ENCODE measurements around the gene ARID3B.
"Not testable (repeated sequence)": the region's sequence is repeated elsewhere in the genome, so short reads cannot be mapped to it uniquely, and the experiment has no call there.

The ARID3B gene

GRCh38 chr15:74535388-74536084, 5.5 kb upstream of the ARID3B start:
- no peak for DNase-seq (ENCODE audit: low spot score)

- no peak for DNase-seq (ENCODE audit: low spot score)
Measured at GRCh38 chr15:74537736-74538135, 3.3 kb upstream of the ARID3B start.

- not testable (repeated sequence) for DNase-seq (ENCODE audit: low spot score)
Measured at GRCh38 chr15:74539521-74539920, 1.5 kb upstream of the ARID3B start.

GRCh38 chr15:74540161-74540760, 759 bp upstream of the ARID3B start:
- peak; percentile 50 for DNase-seq (ENCODE audit: low spot score)

GRCh38 chr15:74541494-74542165, 610 bp downstream of the ARID3B start:
- peak; percentile 66 for DNase-seq (ENCODE audit: low spot score)

GRCh38 chr15:74542166-74543042, 1.4 kb downstream of the ARID3B start:
- DNase-seq (ENCODE audit: low spot score): no peak

GRCh38 chr15:74543043-74543422, 2.0 kb downstream of the ARID3B start:
- no peak for DNase-seq (ENCODE audit: low spot score)

- no peak for DNase-seq (ENCODE audit: low spot score)
Measured at GRCh38 chr15:74543583-74543982, 2.6 kb downstream of the ARID3B start.

GRCh38 chr15:74545086-74545485, 4.1 kb downstream of the ARID3B start:
- DNase-seq (ENCODE audit: low spot score): no peak

- DNase-seq (ENCODE audit: low spot score): peak; percentile 50
Measured at GRCh38 chr15:74545776-74546656, 5.0 kb downstream of the ARID3B start.

GRCh38 chr15:74547616-74548015, 6.6 kb downstream of the ARID3B start:
- DNase-seq (ENCODE audit: low spot score): no peak

- DNase-seq (ENCODE audit: low spot score): no peak
Measured at GRCh38 chr15:74548241-74548640, 7.2 kb downstream of the ARID3B start.

GRCh38 chr15:74549816-74550215, 8.8 kb downstream of the ARID3B start:
- DNase-seq (ENCODE audit: low spot score): no peak

GRCh38 chr15:74551714-74552113, 10.7 kb downstream of the ARID3B start:
- no peak for DNase-seq (ENCODE audit: low spot score)

- no peak for DNase-seq (ENCODE audit: low spot score)
Measured at GRCh38 chr15:74552773-74553441, 11.9 kb downstream of the ARID3B start.

- no peak for DNase-seq (ENCODE audit: low spot score)
Measured at GRCh38 chr15:74555192-74555591, 14.2 kb downstream of the ARID3B start.

GRCh38 chr15:74558706-74559105, 17.7 kb downstream of the ARID3B start:
- no peak for DNase-seq (ENCODE audit: low spot score)

- DNase-seq (ENCODE audit: low spot score): no peak
Measured at GRCh38 chr15:74563442-74563841, 22.4 kb downstream of the ARID3B start.

- no peak for DNase-seq (ENCODE audit: low spot score)
Measured at GRCh38 chr15:74564182-74564581, 23.2 kb downstream of the ARID3B start.

GRCh38 chr15:74565381-74566085, 24.5 kb downstream of the ARID3B start:
- no peak for DNase-seq (ENCODE audit: low spot score)
